Epidermal melanocyte (primary cell): ENCODE data around the gene RAB5A.
"Not testable (repeated sequence)": the region's sequence is repeated elsewhere in the genome, so short reads cannot be mapped to it uniquely, and the experiment has no call there.

Source experiments
- DNase-seq: peaks from one replicate; pipeline ENCODE4 v3.0.0; 2011; ENCODE audit warnings: low spot score; ENCODE audit not compliant: insufficient read length

RAB5A gene

GRCh38 chr3:19947549-19948225 is 790 bp downstream of the RAB5A start:
- DNase-seq = no peak

GRCh38 chr3:19948226-19948591 is 1.3 kb downstream of the RAB5A start:
- DNase-seq = no peak

GRCh38 chr3:19950316-19950715 is 3.4 kb downstream of the RAB5A start:
- no peak for DNase-seq

GRCh38 chr3:19954676-19955075 is 7.8 kb downstream of the RAB5A start:
- no peak for DNase-seq

GRCh38 chr3:19957354-19957753 is 10.5 kb downstream of the RAB5A start:
- DNase-seq = not testable (repeated sequence)

GRCh38 chr3:19959505-19959904 is 12.6 kb downstream of the RAB5A start:
- DNase-seq = no peak

- no peak for DNase-seq
Measured at GRCh38 chr3:19960696-19961095, 13.8 kb downstream of the RAB5A start.

GRCh38 chr3:19961960-19962359 is 15.1 kb downstream of the RAB5A start:
- DNase-seq = no peak

GRCh38 chr3:19967208-19967607 is 20.3 kb downstream of the RAB5A start:
- DNase-seq = no peak

GRCh38 chr3:19967812-19968211 is 20.9 kb downstream of the RAB5A start:
- no peak for DNase-seq

GRCh38 chr3:19970327-19970726 is 23.4 kb downstream of the RAB5A start:
- DNase-seq = no peak

GRCh38 chr3:19972054-19972453 is 25.2 kb downstream of the RAB5A start:
- DNase-seq = no peak

GRCh38 chr3:19988904-19989303 is 42.0 kb downstream of the RAB5A start:
- not testable (repeated sequence) for DNase-seq

- DNase-seq = no peak
Measured at GRCh38 chr3:19994796-19995195, 47.9 kb downstream of the RAB5A start.

- DNase-seq = no peak
Measured at GRCh38 chr3:19997502-19997901, 50.6 kb downstream of the RAB5A start.

- no peak for DNase-seq
Measured at GRCh38 chr3:20001932-20002331, 55.0 kb downstream of the RAB5A start.

- DNase-seq = no peak
Measured at GRCh38 chr3:20007960-20008359, 61.1 kb downstream of the RAB5A start.

- no peak for DNase-seq
Measured at GRCh38 chr3:20008646-20009045, 61.7 kb downstream of the RAB5A start.

- DNase-seq = no peak
Measured at GRCh38 chr3:20012164-20012563, 65.3 kb downstream of the RAB5A start, which contains the start of gene PP2D1. TSS of gene PP2D1 (minus strand) at chr3:20012264. CDS start at chr3:20012072, 192 bp downstream.

- no peak for DNase-seq
Measured at GRCh38 chr3:20013396-20013795, 66.5 kb downstream of the RAB5A start.

- no peak for DNase-seq
Measured at GRCh38 chr3:20015525-20015924, 68.6 kb downstream of the RAB5A start.

GRCh38 chr3:20016076-20016475 is 69.2 kb downstream of the RAB5A start:
- not testable (repeated sequence) for DNase-seq

GRCh38 chr3:20022954-20023622 is 76.2 kb downstream of the RAB5A start:
- DNase-seq = no peak
